GM23338 (cell line): ENCODE data around the gene MPPED2. TPM values are rescaled to one million over a fixed set of nuclear protein-coding genes. Genes with fewer than 3 reads are reported as not detected.

Experiments used
- ATAC-seq: fragments of 200-7000 bp; cut with Tn5 transposase; 3 replicates; pipeline ENCODE4 v1.9.1; 2020
- DNase-seq: peaks from one replicate; pipeline ENCODE4 v3.0.0-alpha.2; 2015; ENCODE audit warnings: low spot score
- H2AFZ ChIP-seq: fragments of 200-600 bp; sonication (generic); 2 replicates; pipeline ENCODE4 v1.8.0; 2016; ENCODE audit warnings: antibody characterized with exemption, mild to moderate bottlenecking, moderate library complexity
- H3F3A ChIP-seq: fragments of 200-600 bp; sonication (generic); replicated peaks from 2 replicates; pipeline ENCODE4 v1.8.0; 2017; ENCODE audit warnings: antibody characterized with exemption, mixed run types, low read depth
- H3K27ac ChIP-seq: fragments of 200-600 bp; sonication (generic); 2 replicates; pipeline ENCODE4 v1.6.1; 2016; ENCODE audit warnings: low read depth
- H3K27me3 ChIP-seq: fragments of 200-600 bp; sonication (generic); 2 replicates; pipeline ENCODE4 v1.8.0; 2016; ENCODE audit warnings: mild to moderate bottlenecking, mixed run types, moderate library complexity; ENCODE audit not compliant: insufficient read depth
- H3K36me3 ChIP-seq: fragments of 200-600 bp; sonication (generic); 2 replicates; pipeline ENCODE4 v1.8.0; 2016; ENCODE audit warnings: mild to moderate bottlenecking; ENCODE audit not compliant: insufficient read depth
- H3K4me1 ChIP-seq: fragments of 200-600 bp; sonication (generic); 2 replicates; pipeline ENCODE4 v1.8.0; 2016; ENCODE audit warnings: mild to moderate bottlenecking, moderate library complexity; ENCODE audit not compliant: insufficient read depth
- H3K4me2 ChIP-seq: fragments of 200-600 bp; sonication (generic); 2 replicates; pipeline ENCODE4 v1.7.1; 2017; ENCODE audit warnings: mixed run types
- H3K4me3 ChIP-seq: fragments of 200-600 bp; sonication (generic); 2 replicates; pipeline ENCODE4 v1.6.1; 2016; ENCODE audit warnings: mixed run types
- H3K79me2 ChIP-seq: fragments of 200-600 bp; sonication (generic); replicated peaks from 2 replicates; pipeline ENCODE4 v1.8.0; 2017; ENCODE audit warnings: mild to moderate bottlenecking; ENCODE audit not compliant: insufficient read depth
- H3K9me2 ChIP-seq: fragments of 200-600 bp; sonication (generic); 2 replicates; pipeline ENCODE4 v1.8.0; 2017; ENCODE audit not compliant: insufficient read depth
- H4K20me1 ChIP-seq: fragments of 200-600 bp; sonication (generic); replicated peaks from 2 replicates; pipeline ENCODE4 v1.8.0; 2017; ENCODE audit warnings: mild to moderate bottlenecking; ENCODE audit not compliant: insufficient read depth
- H3K27ac Mint-ChIP-seq: 2 replicates; pipeline ENCODE4 v1.8.0; 2020; ENCODE audit warnings: inconsistent platforms, mild to moderate bottlenecking, moderate library complexity, mixed read lengths
- H3K27me3 Mint-ChIP-seq: 3 replicates; pipeline ENCODE4 v1.8.0; 2022; ENCODE audit warnings: low read depth, mild to moderate bottlenecking, moderate library complexity, mixed read lengths, inconsistent platforms; ENCODE audit not compliant: insufficient read depth, poor library complexity
- H3K36me3 Mint-ChIP-seq: 3 replicates; pipeline ENCODE4 v1.8.0; 2021; ENCODE audit warnings: low read depth, mild to moderate bottlenecking, inconsistent platforms, moderate library complexity, mixed read lengths
- H3K4me1 Mint-ChIP-seq: 3 replicates; pipeline ENCODE4 v1.8.0; 2020; ENCODE audit warnings: mild to moderate bottlenecking, inconsistent platforms, mixed read lengths
- H3K4me3 Mint-ChIP-seq: 3 replicates; pipeline ENCODE4 v1.8.0; 2021; ENCODE audit warnings: moderate library complexity, mild to moderate bottlenecking, inconsistent platforms, mixed read lengths
- H3K9me3 Mint-ChIP-seq: 3 replicates; pipeline ENCODE4 v1.8.0; 2020; ENCODE audit warnings: moderate library complexity, mild to moderate bottlenecking, inconsistent platforms, mixed read lengths
- CREB1 ChIP-seq: fragments of 250-450 bp; sonication (Bioruptor Pico); IDR thresholded peaks from 2 replicates; pipeline ENCODE4 v1.5.0; 2020; ENCODE audit warnings: low read depth, mild to moderate bottlenecking, moderate library complexity
- ETS1 ChIP-seq: IDR thresholded peaks from 2 replicates; pipeline ENCODE4 v1.6.1; 2016; ENCODE audit warnings: antibody characterized with exemption
- EZH2 ChIP-seq: fragments of 200-600 bp; sonication (generic); IDR thresholded peaks from one replicate; pipeline ENCODE4 v1.8.0; 2017; ENCODE audit warnings: antibody characterized with exemption, mild to moderate bottlenecking, low read depth; ENCODE audit not compliant: unreplicated experiment
- EZH2phosphoT487 ChIP-seq: fragments of 200-600 bp; sonication (generic); IDR thresholded peaks from one replicate; pipeline ENCODE4 v1.8.1; 2018; ENCODE audit warnings: antibody characterized with exemption; ENCODE audit not compliant: unreplicated experiment
- JUNB ChIP-seq: IDR thresholded peaks from one replicate; pipeline ENCODE4 v1.6.1; 2016; ENCODE audit warnings: antibody characterized with exemption; ENCODE audit not compliant: unreplicated experiment
- NANOG ChIP-seq: IDR thresholded peaks from 2 replicates; pipeline ENCODE4 v1.6.1; 2016; ENCODE audit warnings: antibody characterized with exemption, borderline replicate concordance
- POLR2AphosphoS5 ChIP-seq: IDR thresholded peaks from 2 replicates; pipeline ENCODE4 v1.6.1; 2016; ENCODE audit warnings: antibody characterized with exemption, low read depth
- REST ChIP-seq: IDR thresholded peaks from one replicate; pipeline ENCODE4 v1.6.1; 2018; ENCODE audit warnings: antibody characterized with exemption; ENCODE audit not compliant: unreplicated experiment
- STAT1 ChIP-seq: IDR thresholded peaks from one replicate; pipeline ENCODE4 v1.6.1; 2016; ENCODE audit warnings: antibody characterized with exemption; ENCODE audit not compliant: unreplicated experiment
- ZNF114 ChIP-seq: fragments of 250-450 bp; sonication (Bioruptor Pico); IDR thresholded peaks from 2 replicates; pipeline ENCODE4 v1.5.0; 2020; ENCODE audit warnings: mild to moderate bottlenecking, moderate library complexity
- ZNF331 ChIP-seq: fragments of 250-450 bp; sonication (Bioruptor Pico); IDR thresholded peaks from 2 replicates; pipeline ENCODE4 v1.5.0; 2020; ENCODE audit warnings: low read depth, mild to moderate bottlenecking, moderate library complexity
- polyA plus RNA-seq: library from polyadenylated mRNA; unstranded; fragments of >200 nt; fragmentation: Nextera tagmentation; extraction: Ambion mirVana; gene quantifications from 2 replicates; pipeline ENCODE4 v1.2.1, GENCODE V29; 2016
- total RNA-seq: library from RNA; depleted of rRNA; stranded (reverse); fragments of >200 nt; shearing (Covaris generic); gene quantifications from 2 replicates; pipeline ENCODE4 v1.2.3, GENCODE V29; 2014
- TF ChIP-seq, protein P1 (sequence below): fragments of 250-450 bp; sonication (Bioruptor Pico); IDR thresholded peaks from 2 replicates; pipeline ENCODE4 v1.5.0; 2020; ENCODE audit warnings: mild to moderate bottlenecking, moderate library complexity
- TF ChIP-seq, protein P2 (sequence below), 2 experiments: fragments of 200-600 bp in 1 of 2; sonication (generic) in 1 of 2; conservative IDR thresholded peaks; 2 replicates each; pipeline versions ENCODE4 v1.5.1 to v1.6.1; 2016 to 2017; ENCODE audit warnings: antibody characterized with exemption in 2 of 2, low read depth in 2 of 2, mild to moderate bottlenecking in 2 of 2, moderate library complexity in 1 of 2

MPPED2 gene
- total and polyA plus RNA-seq, 2 experiments from 2014 or later = 4.4 to 6.8 TPM

DNA sequence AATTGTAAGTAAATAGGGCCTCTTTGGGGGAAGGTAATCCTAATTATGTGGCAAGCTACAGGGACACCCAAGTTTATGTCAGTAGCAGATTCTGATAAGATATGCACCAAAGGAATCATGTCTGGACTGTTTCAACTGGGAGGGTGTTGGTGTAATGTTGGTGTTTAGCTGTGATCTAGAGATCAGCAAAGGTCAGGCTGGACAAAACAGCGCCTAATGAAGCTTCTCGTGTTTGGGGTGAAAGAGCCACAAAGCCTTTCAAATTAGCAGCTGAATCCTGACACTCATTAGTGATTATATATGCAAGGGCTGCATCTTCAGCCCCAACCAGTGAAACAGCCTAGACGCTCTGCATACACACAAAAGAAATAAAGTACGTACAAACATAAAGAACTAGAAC lies 106.3 kb downstream of the MPPED2 start:
- peak overlapping the region; percentile 14; the same call in 1 of the 2 replicates for H3K27ac ChIP-seq
- peak overlapping the region; percentile 60 for H3K4me2 ChIP-seq
- peaks cover 78% of the 10 kb centered on the region for H3K4me1 ChIP-seq
- H3K27me3 ChIP-seq = no peaks in the 10 kb centered on the region
- H3K27me3 Mint-ChIP-seq = no peaks in the 10 kb centered on the region
- no peaks in the 10 kb centered on the region for H3K9me2 ChIP-seq
- no peak overlapping the region for H2AFZ ChIP-seq
- peaks cover 70% of the 10 kb centered on the region for H3K4me1 Mint-ChIP-seq
- peak overlapping the region; percentile 74 for H3K27ac Mint-ChIP-seq
- no peaks in the 10 kb centered on the region for H3K36me3 Mint-ChIP-seq
- DNase-seq (no peak), ATAC-seq (peak; percentile 65)
- TF ChIP-seq POLR2AphosphoS5 = no peak
- no peak for TF ChIP-seq EZH2
- no peak for TF ChIP-seq JUNB
- TF ChIP-seq NANOG = no peak
- no peak for TF ChIP-seq ZNF331
- no peak for TF ChIP-seq EZH2phosphoT487
- TF ChIP-seq, protein P1, sequence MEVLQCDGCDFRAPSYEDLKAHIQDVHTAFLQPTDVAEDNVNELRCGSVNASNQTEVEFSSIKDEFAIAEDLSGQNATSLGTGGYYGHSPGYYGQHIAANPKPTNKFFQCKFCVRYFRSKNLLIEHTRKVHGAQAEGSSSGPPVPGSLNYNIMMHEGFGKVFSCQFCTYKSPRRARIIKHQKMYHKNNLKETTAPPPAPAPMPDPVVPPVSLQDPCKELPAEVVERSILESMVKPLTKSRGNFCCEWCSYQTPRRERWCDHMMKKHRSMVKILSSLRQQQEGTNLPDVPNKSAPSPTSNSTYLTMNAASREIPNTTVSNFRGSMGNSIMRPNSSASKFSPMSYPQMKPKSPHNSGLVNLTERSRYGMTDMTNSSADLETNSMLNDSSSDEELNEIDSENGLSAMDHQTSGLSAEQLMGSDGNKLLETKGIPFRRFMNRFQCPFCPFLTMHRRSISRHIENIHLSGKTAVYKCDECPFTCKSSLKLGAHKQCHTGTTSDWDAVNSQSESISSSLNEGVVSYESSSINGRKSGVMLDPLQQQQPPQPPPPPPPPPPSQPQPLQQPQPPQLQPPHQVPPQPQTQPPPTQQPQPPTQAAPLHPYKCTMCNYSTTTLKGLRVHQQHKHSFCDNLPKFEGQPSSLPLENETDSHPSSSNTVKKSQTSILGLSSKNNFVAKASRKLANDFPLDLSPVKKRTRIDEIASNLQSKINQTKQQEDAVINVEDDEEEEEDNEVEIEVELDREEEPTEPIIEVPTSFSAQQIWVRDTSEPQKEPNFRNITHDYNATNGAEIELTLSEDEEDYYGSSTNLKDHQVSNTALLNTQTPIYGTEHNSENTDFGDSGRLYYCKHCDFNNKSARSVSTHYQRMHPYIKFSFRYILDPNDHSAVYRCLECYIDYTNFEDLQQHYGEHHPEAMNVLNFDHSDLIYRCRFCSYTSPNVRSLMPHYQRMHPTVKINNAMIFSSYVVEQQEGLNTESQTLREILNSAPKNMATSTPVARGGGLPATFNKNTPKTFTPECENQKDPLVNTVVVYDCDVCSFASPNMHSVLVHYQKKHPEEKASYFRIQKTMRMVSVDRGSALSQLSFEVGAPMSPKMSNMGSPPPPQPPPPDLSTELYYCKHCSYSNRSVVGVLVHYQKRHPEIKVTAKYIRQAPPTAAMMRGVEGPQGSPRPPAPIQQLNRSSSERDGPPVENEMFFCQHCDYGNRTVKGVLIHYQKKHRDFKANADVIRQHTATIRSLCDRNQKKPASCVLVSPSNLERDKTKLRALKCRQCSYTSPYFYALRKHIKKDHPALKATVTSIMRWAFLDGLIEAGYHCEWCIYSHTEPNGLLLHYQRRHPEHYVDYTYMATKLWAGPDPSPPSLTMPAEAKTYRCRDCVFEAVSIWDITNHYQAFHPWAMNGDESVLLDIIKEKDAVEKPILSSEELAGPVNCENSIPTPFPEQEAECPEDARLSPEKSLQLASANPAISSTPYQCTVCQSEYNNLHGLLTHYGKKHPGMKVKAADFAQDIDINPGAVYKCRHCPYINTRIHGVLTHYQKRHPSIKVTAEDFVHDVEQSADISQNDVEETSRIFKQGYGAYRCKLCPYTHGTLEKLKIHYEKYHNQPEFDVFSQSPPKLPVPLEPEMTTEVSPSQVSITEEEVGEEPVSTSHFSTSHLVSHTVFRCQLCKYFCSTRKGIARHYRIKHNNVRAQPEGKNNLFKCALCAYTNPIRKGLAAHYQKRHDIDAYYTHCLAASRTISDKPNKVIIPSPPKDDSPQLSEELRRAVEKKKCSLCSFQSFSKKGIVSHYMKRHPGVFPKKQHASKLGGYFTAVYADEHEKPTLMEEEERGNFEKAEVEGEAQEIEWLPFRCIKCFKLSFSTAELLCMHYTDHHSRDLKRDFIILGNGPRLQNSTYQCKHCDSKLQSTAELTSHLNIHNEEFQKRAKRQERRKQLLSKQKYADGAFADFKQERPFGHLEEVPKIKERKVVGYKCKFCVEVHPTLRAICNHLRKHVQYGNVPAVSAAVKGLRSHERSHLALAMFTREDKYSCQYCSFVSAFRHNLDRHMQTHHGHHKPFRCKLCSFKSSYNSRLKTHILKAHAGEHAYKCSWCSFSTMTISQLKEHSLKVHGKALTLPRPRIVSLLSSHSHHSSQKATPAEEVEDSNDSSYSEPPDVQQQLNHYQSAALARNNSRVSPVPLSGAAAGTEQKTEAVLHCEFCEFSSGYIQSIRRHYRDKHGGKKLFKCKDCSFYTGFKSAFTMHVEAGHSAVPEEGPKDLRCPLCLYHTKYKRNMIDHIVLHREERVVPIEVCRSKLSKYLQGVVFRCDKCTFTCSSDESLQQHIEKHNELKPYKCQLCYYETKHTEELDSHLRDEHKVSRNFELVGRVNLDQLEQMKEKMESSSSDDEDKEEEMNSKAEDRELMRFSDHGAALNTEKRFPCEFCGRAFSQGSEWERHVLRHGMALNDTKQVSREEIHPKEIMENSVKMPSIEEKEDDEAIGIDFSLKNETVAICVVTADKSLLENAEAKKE (CRISPR knock-in tag) = no peak
- TF ChIP-seq, protein P2, sequence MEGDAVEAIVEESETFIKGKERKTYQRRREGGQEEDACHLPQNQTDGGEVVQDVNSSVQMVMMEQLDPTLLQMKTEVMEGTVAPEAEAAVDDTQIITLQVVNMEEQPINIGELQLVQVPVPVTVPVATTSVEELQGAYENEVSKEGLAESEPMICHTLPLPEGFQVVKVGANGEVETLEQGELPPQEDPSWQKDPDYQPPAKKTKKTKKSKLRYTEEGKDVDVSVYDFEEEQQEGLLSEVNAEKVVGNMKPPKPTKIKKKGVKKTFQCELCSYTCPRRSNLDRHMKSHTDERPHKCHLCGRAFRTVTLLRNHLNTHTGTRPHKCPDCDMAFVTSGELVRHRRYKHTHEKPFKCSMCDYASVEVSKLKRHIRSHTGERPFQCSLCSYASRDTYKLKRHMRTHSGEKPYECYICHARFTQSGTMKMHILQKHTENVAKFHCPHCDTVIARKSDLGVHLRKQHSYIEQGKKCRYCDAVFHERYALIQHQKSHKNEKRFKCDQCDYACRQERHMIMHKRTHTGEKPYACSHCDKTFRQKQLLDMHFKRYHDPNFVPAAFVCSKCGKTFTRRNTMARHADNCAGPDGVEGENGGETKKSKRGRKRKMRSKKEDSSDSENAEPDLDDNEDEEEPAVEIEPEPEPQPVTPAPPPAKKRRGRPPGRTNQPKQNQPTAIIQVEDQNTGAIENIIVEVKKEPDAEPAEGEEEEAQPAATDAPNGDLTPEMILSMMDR (conservative IDR thresholded peaks at IDR 0.05; ENCODE audit: low read depth in 2 of 2) = no peak
- no peak for TF ChIP-seq ETS1
- TF ChIP-seq REST = no peak
- no peak for TF ChIP-seq CREB1 (CRISPR knock-in tag)
- no peak for TF ChIP-seq ZNF114 (CRISPR knock-in tag)
- no peak for TF ChIP-seq STAT1
- H3K36me3 ChIP-seq = no peaks in the 10 kb centered on the region
- peak overlapping the region; percentile 17; the same call in 1 of the 2 replicates for H3K4me3 ChIP-seq
- no peaks in the 10 kb centered on the region for H3K79me2 ChIP-seq
- H3K4me3 Mint-ChIP-seq = no peak overlapping the region
- no peaks in the 10 kb centered on the region for H3K9me3 Mint-ChIP-seq
- H3F3A ChIP-seq = no peaks in the 10 kb centered on the region
- H4K20me1 ChIP-seq = no peaks in the 10 kb centered on the region
